HUDEP-2 (cell line): ENCODE measurements around the gene SLC34A3.

Experiments
- DNase-seq, 76 experiments: peaks; one replicate each; lab custom pipeline; 2025; ENCODE audit not compliant: unreplicated experiment in 76 of 76; lab: John Stamatoyannopoulos, UW

Gene SLC34A3

DNA sequence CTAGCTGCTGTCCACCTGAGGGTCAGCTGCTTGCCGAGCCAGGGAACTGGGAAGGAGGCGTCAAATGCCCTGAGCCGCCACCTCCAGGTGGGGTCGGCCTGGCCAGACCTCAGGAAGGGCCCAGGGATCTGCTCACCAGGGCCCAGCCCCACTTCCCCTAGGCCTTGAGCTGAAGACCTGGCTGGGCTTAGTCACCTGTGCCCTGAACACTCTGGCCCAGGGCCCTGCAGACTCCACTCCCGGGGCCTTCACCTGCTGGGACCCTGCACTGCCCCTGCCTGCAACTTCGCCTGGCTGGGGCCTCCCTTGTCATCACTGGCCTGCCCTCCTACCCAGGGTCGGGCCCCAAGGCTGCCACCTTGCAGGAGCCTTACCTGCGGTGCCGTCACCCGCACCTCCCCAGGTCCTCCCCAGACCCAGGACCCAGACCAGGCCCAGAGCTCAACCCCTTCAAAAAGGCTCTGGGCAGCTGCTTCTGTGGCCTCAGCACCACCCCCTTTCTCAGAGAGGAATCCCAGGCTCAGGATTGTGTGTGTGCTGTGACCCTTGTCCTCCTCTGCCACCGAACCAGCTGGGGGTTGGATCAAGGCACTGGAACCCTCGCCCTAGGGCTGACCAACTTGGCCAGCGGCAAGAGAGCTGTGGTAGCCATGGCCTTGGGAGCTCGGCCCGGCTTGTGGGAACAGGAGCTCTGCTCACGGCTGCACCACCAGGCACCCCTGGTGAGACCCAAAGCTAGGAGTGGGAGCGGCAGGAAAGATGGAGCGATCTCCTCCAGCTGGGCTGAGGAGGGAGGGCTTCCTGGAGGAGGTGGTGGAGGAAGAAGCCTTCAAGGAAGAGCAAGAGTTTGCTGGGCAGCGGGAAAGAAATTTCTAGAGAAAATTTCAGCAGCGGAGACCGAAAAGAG lies 23.3 kb downstream of the SLC34A3 start:
- DNase-seq, result no peak

GRCh38 chr9:137254624-137255447 lies 24.1 kb downstream of the SLC34A3 start, which contains the start of gene NELFB:
TSS of gene NELFB (plus strand) at chr9:137255327.
- DNase-seq, result peak in 73 of 76 experiments; percentile 15 to 96 (median 88)

DNA sequence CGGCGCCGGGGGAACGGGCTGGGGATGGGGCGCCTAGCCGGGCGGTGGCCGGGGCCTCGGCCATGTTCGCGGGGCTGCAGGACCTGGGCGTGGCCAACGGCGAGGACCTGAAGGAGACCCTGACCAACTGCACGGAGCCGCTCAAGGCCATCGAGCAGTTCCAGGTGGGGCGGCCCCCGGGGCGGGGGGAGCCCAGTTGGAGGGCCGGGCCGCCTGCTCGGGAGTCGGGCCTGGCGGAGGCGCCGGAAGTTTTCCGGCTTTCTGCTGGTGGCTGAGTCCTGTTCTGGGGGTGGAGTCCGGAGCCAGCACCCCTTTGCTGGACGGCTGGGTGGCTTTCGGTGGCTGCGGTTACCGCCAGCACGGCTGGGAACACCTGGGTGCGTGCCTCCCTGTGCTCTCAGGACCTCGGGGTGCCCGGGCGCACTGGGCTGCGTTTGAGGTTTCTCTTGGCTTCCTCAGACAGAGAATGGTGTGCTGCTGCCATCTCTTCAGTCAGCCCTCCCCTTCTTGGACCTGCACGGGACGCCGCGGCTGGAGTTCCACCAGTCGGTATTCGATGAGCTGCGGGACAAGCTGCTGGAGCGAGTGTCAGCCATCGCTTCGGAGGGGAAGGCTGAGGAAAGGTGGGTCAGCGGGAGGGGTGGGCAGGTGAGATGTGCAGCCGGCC lies 24.9 kb downstream of the SLC34A3 start:
- peak in 13 of 76 experiments; percentile 29 to 76 (median 53) for DNase-seq

DNA sequence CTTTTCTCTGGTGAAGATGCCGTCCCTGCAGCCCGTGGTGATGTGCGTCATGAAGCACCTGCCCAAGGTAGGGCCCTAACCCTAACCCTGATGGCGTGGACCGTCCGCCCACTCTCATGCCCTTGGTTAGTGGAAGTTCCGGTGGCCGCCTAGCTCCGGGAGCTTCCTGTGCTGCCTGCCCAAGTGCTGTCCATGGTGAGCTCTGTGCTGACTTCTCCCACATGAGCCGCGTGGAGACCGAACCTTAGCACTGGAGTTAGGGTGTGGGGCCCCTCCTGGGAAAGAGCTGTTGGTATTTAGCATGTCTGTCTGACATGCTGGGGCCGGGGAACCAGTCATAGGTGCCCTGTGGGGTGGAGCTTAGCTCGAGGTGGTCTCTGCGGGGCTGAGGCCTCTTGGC lies 25.7 kb downstream of the SLC34A3 start:
- DNase-seq, result no peak

- no peak for DNase-seq
These were observed 26.2 kb downstream of the SLC34A3 start for GRCh38 chr9:137256856-137257255.

DNA sequence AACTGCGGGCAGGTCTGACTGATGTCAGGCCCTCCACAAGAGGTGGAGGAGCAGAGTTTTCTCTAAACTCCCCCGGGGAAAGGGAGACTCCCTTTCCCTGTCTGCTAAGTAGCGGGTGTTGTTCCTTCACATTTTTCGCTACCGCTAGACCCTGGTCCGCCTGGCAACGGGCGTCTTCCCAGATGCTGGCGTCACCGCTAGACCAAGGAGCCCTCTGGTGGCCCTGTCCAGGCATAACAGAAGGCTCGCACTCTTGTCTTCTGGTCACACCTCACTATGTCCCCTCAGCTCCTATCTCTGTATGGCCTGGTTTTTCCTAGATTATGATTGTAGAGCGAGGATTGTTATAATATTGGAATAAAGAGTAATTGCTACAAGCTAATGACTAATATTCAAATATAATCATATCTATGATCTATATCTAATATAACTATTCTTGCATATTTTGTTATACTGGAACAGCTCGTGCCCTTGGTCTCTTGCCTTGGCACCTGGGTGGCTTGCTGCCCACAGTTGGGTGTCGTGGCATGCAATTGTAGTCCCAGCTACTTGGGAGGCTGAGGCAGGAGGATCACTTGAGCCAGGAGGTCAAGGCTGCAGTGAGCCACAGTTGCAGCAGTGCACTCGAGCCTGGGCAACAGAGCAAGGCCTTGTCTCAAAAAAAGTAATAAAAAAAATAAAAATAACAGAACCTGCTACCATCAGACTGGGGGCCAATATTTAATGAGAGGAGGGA lies 31.6 kb downstream of the SLC34A3 start:
- DNase-seq, result peak in 9 of 76 experiments; percentile 9 to 41 (median 25)

DNA sequence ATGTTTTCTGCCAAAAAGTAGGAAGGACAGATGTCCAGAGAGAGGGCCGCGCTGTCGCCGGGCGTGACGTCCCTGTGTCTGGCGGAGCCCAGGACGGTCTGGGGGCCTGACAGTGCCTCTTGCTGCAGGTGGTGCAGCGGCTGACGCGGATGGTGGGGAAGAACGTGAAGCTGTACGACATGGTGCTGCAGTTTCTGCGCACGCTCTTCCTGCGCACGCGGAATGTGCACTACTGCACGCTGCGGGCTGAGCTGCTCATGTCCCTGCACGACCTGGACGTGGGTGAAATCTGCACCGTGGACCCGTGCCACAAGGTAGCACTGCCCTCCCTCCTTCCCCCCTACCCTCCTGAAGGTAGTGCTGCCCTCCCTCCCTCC lies 32.2 kb downstream of the SLC34A3 start:
- DNase-seq, result no peak

DNA sequence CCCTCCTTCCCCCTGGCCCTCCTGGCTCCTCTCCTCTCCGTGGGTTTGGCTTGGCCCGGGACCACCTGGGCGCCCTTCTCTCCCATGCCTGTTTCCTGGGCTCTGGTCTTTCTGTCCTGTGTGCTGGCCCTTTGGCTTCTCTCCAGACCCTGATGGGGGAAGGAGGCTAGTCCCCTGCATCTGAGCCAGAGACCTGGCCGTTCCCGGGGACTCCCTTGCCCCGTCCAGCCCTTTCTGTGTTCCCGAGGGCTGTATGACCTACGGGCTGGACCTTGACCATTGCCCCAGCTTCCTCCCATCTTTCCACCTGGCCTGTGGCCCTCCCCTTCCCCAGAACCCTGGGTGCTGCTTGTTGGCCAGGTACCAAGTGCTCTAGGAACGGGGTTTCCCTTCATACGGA lies 32.8 kb downstream of the SLC34A3 start:
- DNase-seq, result no peak

DNA sequence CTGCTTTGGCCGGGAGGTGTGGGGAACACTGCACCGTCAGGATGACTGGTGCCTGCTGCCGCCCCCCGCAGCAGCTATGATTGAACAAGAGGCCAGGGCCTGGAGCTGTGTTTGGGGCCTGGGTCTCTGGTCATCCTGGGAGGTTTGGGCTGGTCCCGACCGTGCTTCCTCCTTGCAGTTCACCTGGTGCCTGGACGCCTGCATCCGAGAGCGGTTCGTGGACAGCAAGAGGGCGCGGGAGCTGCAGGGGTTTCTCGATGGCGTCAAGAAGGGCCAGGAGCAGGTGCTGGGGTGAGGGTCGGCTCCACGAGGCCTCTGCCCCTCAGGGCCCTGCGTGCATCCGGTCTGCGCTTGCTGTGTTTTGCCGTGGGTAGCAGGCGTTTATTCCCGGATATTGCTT lies 33.4 kb downstream of the SLC34A3 start:
- DNase-seq, result no peak

DNA sequence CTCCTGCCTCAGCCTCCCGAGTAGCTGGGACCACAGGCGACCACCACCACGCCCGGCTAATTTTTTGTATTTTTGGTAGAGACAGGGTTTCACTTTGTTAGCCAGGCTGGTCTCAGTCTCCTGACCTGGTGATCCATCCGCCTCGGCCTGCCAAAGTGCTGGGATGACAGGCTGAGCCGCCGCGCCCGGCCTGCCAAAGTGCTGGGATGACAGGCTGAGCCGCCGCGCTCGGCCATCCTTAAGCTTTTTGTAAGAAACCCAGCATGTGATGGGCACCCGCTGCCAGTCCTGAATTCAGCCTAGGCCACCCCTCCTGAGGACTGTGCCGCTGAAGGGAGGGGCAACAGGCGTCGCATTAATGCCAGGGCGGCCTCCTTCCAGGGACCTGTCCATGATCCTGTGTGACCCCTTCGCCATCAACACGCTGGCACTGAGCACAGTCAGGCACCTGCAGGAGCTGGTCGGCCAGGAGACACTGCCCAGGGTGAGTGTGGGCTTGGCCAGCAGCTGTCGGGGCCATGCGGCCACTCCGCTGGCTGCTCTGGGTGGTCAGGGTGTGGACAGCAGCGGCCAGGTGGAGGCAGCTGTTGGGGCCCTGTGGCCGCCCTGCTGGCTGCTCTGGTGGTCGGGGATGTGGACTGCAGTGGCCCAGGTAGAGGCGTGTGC lies 34.9 kb downstream of the SLC34A3 start:
- DNase-seq, result no peak

DNA sequence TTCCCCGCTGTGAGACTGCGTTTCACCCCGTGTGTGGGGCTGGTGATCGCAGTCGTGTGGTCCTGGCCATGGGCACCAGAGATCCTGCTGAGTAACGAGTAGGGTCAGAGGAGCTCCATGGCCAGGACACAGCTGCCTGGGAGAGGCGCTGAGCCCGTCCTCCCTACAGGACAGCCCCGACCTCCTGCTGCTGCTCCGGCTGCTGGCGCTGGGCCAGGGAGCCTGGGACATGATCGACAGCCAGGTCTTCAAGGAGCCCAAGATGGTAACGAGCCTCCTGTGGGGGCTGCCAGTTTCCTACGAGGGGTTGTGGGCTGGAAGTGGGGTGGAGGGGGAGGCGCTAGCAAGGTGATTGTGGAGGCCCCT lies 35.4 kb downstream of the SLC34A3 start:
- no peak for DNase-seq

DNA sequence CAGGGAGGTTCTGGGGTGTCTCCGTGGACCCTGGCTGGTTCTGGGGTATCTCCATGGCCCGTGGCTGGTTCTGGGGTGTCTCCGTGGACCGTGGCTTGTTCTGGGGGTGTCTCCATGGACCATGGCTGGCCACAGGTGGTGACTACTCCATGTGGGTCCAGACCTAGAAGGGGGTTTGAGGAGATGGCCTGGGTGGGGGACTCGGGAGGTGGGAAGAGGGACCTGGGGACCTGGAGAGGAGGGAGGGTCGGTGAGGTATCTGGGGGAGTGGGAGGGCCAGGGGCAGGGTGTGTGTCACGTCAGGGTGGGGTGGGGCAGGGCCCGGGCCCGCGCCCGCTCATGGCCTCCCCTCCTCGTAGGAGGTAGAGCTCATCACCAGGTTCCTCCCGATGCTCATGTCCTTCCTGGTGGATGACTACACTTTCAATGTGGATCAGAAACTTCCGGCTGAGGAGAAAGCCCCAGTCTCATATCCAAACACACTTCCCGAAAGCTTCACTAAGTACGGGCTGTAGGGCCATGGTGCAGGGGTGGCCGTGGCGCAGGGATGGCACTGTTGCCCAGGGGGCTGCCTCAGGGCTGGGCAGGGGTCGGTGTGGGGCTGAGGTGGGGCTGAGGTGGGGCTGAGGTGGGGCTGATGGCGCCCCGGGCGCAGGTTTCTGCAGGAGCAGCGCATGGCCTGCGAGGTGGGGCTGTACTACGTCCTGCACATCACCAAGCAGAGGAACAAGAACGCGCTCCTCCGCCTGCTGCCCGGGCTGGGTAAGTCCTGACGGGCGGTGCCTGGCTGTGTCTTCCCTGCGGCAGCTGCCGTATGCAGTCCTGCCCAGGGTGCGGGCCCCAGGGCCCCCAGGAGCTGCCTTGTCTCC lies 36.1 kb downstream of the SLC34A3 start:
- no peak for DNase-seq

DNA sequence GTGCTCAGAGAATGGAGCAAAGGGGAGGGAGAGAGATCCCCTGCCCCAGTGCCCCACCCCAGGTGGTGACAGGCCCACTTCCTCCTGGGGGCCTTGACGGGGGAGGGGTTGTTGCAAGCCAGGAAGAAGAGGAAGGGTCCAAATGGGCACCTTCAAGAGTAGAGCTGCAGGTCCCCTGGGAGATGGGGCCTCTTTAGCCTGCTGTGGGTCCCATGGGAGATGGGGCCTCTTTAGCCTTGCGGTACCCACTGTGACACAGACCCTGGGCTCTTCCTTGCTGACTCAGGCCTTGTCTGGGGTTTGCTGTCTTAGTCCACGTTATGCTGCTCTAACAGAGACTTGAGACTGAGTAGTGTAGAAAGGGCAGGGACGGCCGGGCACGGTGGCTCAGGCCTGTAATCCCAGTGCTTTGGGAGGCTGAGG lies 37.2 kb downstream of the SLC34A3 start:
- DNase-seq, result no peak

- DNase-seq, result no peak
These were observed 38.0 kb downstream of the SLC34A3 start for GRCh38 chr9:137268538-137269201.

- DNase-seq, result no peak
These were observed 38.6 kb downstream of the SLC34A3 start for GRCh38 chr9:137269231-137269772.

GRCh38 chr9:137270929-137271695 lies 40.4 kb downstream of the SLC34A3 start:
- DNase-seq, result no peak

- DNase-seq, result no peak
These were observed 41.0 kb downstream of the SLC34A3 start for GRCh38 chr9:137271696-137272076.
